ENCODE data around the gene XRCC2.

The XRCC2 gene

GRCh38 chr7:152710153-152710442 lies 34.2 kb upstream of the XRCC2 start:
- no peak overlapping the region for H3K18ac ChIP-seq (ENCODE audit: low read depth in 1 of 2, low read length in 2 of 2)
- no peak overlapping the region for H3K4ac ChIP-seq (ENCODE audit: low read depth in 1 of 2, low read length in 2 of 2)
- no peak overlapping the region for H2AFZ ChIP-seq (ENCODE audit: low read depth, low read length)
- no peaks in the 10 kb centered on the region for H3K36me3 ChIP-seq (ENCODE audit: control insufficient read depth in 1 of 2, insufficient read depth in 2 of 2, low read depth in 1 of 2, low read length in 2 of 2)
- H2BK15ac ChIP-seq (ENCODE audit: low read depth, poor library complexity, severe bottlenecking), result no peak overlapping the region
- peaks cover 0 to 8% of the 10 kb centered on the region in 2 experiments for H3K27me3 ChIP-seq (ENCODE audit: control insufficient read depth in 1 of 2, insufficient read depth in 1 of 2, low read length in 2 of 2)
- H4K8ac ChIP-seq (ENCODE audit: low read length), result no peak overlapping the region
- peaks cover 1% of the 10 kb centered on the region for H3K4me1 ChIP-seq (ENCODE audit: control insufficient read depth, insufficient read depth, low read depth, low read length)
- H4K91ac ChIP-seq (ENCODE audit: low read length), result no peak overlapping the region
- no peak for DNase-seq
- no peak overlapping the region for H3K14ac ChIP-seq (ENCODE audit: low read length in 2 of 2)
- H2AK5ac ChIP-seq (ENCODE audit: low read length, severe bottlenecking), result no peak overlapping the region
- H3K23ac ChIP-seq (ENCODE audit: low read length in 2 of 2), result no peak overlapping the region
- H3K27ac ChIP-seq (ENCODE audit: low read length, poor library complexity, severe bottlenecking), result no peak overlapping the region
- H3K4me3 ChIP-seq (ENCODE audit: insufficient read depth in 1 of 2, low read depth in 1 of 2, low read length in 2 of 2), result no peak overlapping the region
- H3K9ac ChIP-seq (ENCODE audit: low read length), result no peak overlapping the region
- no peaks in the 10 kb centered on the region for H3K79me1 ChIP-seq (replicated peaks; ENCODE audit: low read length, poor library complexity, severe bottlenecking)
- H3K4me2 ChIP-seq (ENCODE audit: low read length, poor library complexity, severe bottlenecking), result no peak overlapping the region
- no peak overlapping the region for H2BK120ac ChIP-seq (ENCODE audit: low read depth, low read length)
- H2BK5ac ChIP-seq (ENCODE audit: low read depth, low read length, poor library complexity, severe bottlenecking), result no peak overlapping the region
- WGBS, result 60% methylated on average over 1 of the region's 2 CpGs
- H2BK12ac ChIP-seq (ENCODE audit: low read length in 2 of 2), result no peak overlapping the region
- peaks cover 5% of the 10 kb centered on the region for H3K9me3 ChIP-seq (ENCODE audit: control insufficient read depth, low read length)

- Histone ChIP-seq H2BK12ac (ENCODE audit: low read length in 2 of 2) (no peak overlapping the region), H3K4me1 (ENCODE audit: control insufficient read depth, insufficient read depth, low read depth, low read length) (peaks cover 1% of the 10 kb centered on the region), H3K4ac (ENCODE audit: low read depth in 1 of 2, low read length in 2 of 2) (no peak overlapping the region), H2BK120ac (ENCODE audit: low read depth, low read length) (no peak overlapping the region), H4K91ac (ENCODE audit: low read length) (no peak overlapping the region), H3K4me3 (ENCODE audit: insufficient read depth in 1 of 2, low read depth in 1 of 2, low read length in 2 of 2) (no peak overlapping the region), H3K4me2 (ENCODE audit: low read length, poor library complexity, severe bottlenecking) (no peak overlapping the region), H3K9ac (ENCODE audit: low read length) (no peak overlapping the region), H3K9me3 (ENCODE audit: control insufficient read depth, low read length) (peaks cover 10% of the 10 kb centered on the region), H3K79me1 (replicated peaks; ENCODE audit: low read length, poor library complexity, severe bottlenecking) (no peaks in the 10 kb centered on the region), H3K23ac (ENCODE audit: low read length in 2 of 2) (no peak overlapping the region), H2BK15ac (ENCODE audit: low read depth, poor library complexity, severe bottlenecking) (no peak overlapping the region), H2AK5ac (ENCODE audit: low read length, severe bottlenecking) (no peak overlapping the region), H3K18ac (ENCODE audit: low read depth in 1 of 2, low read length in 2 of 2) (no peak overlapping the region), H3K27ac (ENCODE audit: low read length, poor library complexity, severe bottlenecking) (no peak overlapping the region), H3K36me3 (ENCODE audit: control insufficient read depth in 1 of 2, insufficient read depth in 2 of 2, low read depth in 1 of 2, low read length in 2 of 2) (no peaks in the 10 kb centered on the region), H3K27me3 (ENCODE audit: control insufficient read depth in 1 of 2, insufficient read depth in 1 of 2, low read length in 2 of 2) (peaks cover 0 to 8% of the 10 kb centered on the region in 2 experiments), H3K14ac (ENCODE audit: low read length in 2 of 2) (no peak overlapping the region), H4K8ac (ENCODE audit: low read length) (no peak overlapping the region), H2BK5ac (ENCODE audit: low read depth, low read length, poor library complexity, severe bottlenecking) (no peak overlapping the region), H2AFZ (ENCODE audit: low read depth, low read length) (no peak overlapping the region)
- DNase-seq, result peak; percentile 11
- 66% methylated on average over 3 of the region's 5 CpGs for WGBS
These were observed 33.6 kb upstream of the XRCC2 start for GRCh38 chr7:152709287-152710152.

- Histone ChIP-seq H3K27ac (ENCODE audit: low read length, poor library complexity, severe bottlenecking) (no peak overlapping the region), H3K23ac (ENCODE audit: low read length in 2 of 2) (no peak overlapping the region), H3K4me1 (ENCODE audit: control insufficient read depth, insufficient read depth, low read depth, low read length) (no peaks in the 10 kb centered on the region), H4K8ac (ENCODE audit: low read length) (no peak overlapping the region), H2BK15ac (ENCODE audit: low read depth, poor library complexity, severe bottlenecking) (no peak overlapping the region), H4K91ac (ENCODE audit: low read length) (no peak overlapping the region), H2AFZ (ENCODE audit: low read depth, low read length) (no peak overlapping the region), H2AK5ac (ENCODE audit: low read length, severe bottlenecking) (no peak overlapping the region), H3K18ac (ENCODE audit: low read depth in 1 of 2, low read length in 2 of 2) (no peak overlapping the region), H2BK120ac (ENCODE audit: low read depth, low read length) (no peak overlapping the region), H3K4ac (ENCODE audit: low read depth in 1 of 2, low read length in 2 of 2) (no peak overlapping the region), H3K27me3 (ENCODE audit: control insufficient read depth in 1 of 2, insufficient read depth in 1 of 2, low read length in 2 of 2) (peaks cover 0 to 8% of the 10 kb centered on the region in 2 experiments), H2BK12ac (ENCODE audit: low read length in 2 of 2) (no peak overlapping the region), H3K9ac (ENCODE audit: low read length) (no peak overlapping the region), H3K9me3 (ENCODE audit: control insufficient read depth, low read length) (peaks cover 15% of the 10 kb centered on the region), H3K36me3 (ENCODE audit: control insufficient read depth in 1 of 2, insufficient read depth in 2 of 2, low read depth in 1 of 2, low read length in 2 of 2) (no peaks in the 10 kb centered on the region), H3K79me1 (replicated peaks; ENCODE audit: low read length, poor library complexity, severe bottlenecking) (no peaks in the 10 kb centered on the region), H2BK5ac (ENCODE audit: low read depth, low read length, poor library complexity, severe bottlenecking) (no peak overlapping the region), H3K4me3 (ENCODE audit: insufficient read depth in 1 of 2, low read depth in 1 of 2, low read length in 2 of 2) (no peak overlapping the region), H3K14ac (ENCODE audit: low read length in 2 of 2) (no peak overlapping the region), H3K4me2 (ENCODE audit: low read length, poor library complexity, severe bottlenecking) (no peak overlapping the region)
- no peak for DNase-seq
- WGBS, result 83% methylated on average over 1 of the region's 1 CpG
These were observed 28.9 kb upstream of the XRCC2 start for GRCh38 chr7:152704796-152705384.

GRCh38 chr7:152699079-152699478 lies 23.1 kb upstream of the XRCC2 start:
- no peak overlapping the region for H3K4me2 ChIP-seq (ENCODE audit: low read length, poor library complexity, severe bottlenecking)
- H3K23ac ChIP-seq (ENCODE audit: low read length in 2 of 2), result no peak overlapping the region
- no peaks in the 10 kb centered on the region for H3K27me3 ChIP-seq (ENCODE audit: control insufficient read depth in 1 of 2, insufficient read depth in 1 of 2, low read length in 2 of 2)
- H2BK5ac ChIP-seq (ENCODE audit: low read depth, low read length, poor library complexity, severe bottlenecking), result no peak overlapping the region
- H3K36me3 ChIP-seq (ENCODE audit: control insufficient read depth in 1 of 2, insufficient read depth in 2 of 2, low read depth in 1 of 2, low read length in 2 of 2), result no peaks in the 10 kb centered on the region
- no peak overlapping the region for H3K4ac ChIP-seq (ENCODE audit: low read depth in 1 of 2, low read length in 2 of 2)
- H2AK5ac ChIP-seq (ENCODE audit: low read length, severe bottlenecking), result no peak overlapping the region
- H2BK15ac ChIP-seq (ENCODE audit: low read depth, poor library complexity, severe bottlenecking), result no peak overlapping the region
- no peak overlapping the region for H4K91ac ChIP-seq (ENCODE audit: low read length)
- no peak overlapping the region for H3K27ac ChIP-seq (ENCODE audit: low read length, poor library complexity, severe bottlenecking)
- DNase-seq, result no peak
- H4K8ac ChIP-seq (ENCODE audit: low read length), result no peak overlapping the region
- no peaks in the 10 kb centered on the region for H3K79me1 ChIP-seq (replicated peaks; ENCODE audit: low read length, poor library complexity, severe bottlenecking)
- H2BK120ac ChIP-seq (ENCODE audit: low read depth, low read length), result no peak overlapping the region
- peaks cover under 1% of the 10 kb centered on the region for H3K9me3 ChIP-seq (ENCODE audit: control insufficient read depth, low read length)
- H3K4me1 ChIP-seq (ENCODE audit: control insufficient read depth, insufficient read depth, low read depth, low read length), result no peaks in the 10 kb centered on the region
- H3K14ac ChIP-seq (ENCODE audit: low read length in 2 of 2), result no peak overlapping the region
- H2BK12ac ChIP-seq (ENCODE audit: low read length in 2 of 2), result no peak overlapping the region
- no peak overlapping the region for H3K9ac ChIP-seq (ENCODE audit: low read length)
- no peak overlapping the region for H3K4me3 ChIP-seq (ENCODE audit: insufficient read depth in 1 of 2, low read depth in 1 of 2, low read length in 2 of 2)
- H3K18ac ChIP-seq (ENCODE audit: low read depth in 1 of 2, low read length in 2 of 2), result no peak overlapping the region
- H2AFZ ChIP-seq (ENCODE audit: low read depth, low read length), result no peak overlapping the region
